HepG2 (cell line): Measurements from ENCODE around the gene CDCA5. TPM values are rescaled to one million over a fixed set of nuclear protein-coding genes. Genes with fewer than 3 reads are reported as not detected.

Experiments
- ARNT ChIP-seq: fragments of 450-650 bp; IDR thresholded peaks from 2 replicates; pipeline ENCODE4 v1.6.1; 2017
- ARNT2 ChIP-seq: sonication (generic); formaldehyde crosslinking; IDR thresholded peaks from 2 replicates; pipeline ENCODE4 v1.8.0; 2022; ENCODE audit warnings: mild to moderate bottlenecking, low read depth, missing genetic modification reagents, moderate library complexity
- ASH2L ChIP-seq: fragments of 300-600, 200-600 bp; sonication (generic); IDR thresholded peaks from 2 replicates; pipeline ENCODE4 v1.7.0; 2017; ENCODE audit warnings: low read depth, mild to moderate bottlenecking, moderate library complexity, mixed read lengths, low read length; ENCODE audit not compliant: insufficient read length
- BORCS8-MEF2B ChIP-seq: sonication (generic); formaldehyde crosslinking; IDR thresholded peaks from 2 replicates; pipeline ENCODE4 v1.8.0; 2022; ENCODE audit warnings: mild to moderate bottlenecking, missing genetic modification reagents
- CAMTA2 ChIP-seq: sonication (generic); formaldehyde crosslinking; IDR thresholded peaks from 2 replicates; pipeline ENCODE4 v1.4.0; 2020; ENCODE audit warnings: mild to moderate bottlenecking, missing genetic modification reagents, borderline replicate concordance
- GLI4 ChIP-seq: sonication (generic); formaldehyde crosslinking; IDR thresholded peaks from 2 replicates; pipeline ENCODE4 v1.5.1; 2020; ENCODE audit warnings: missing genetic modification reagents, mild to moderate bottlenecking, moderate library complexity, borderline replicate concordance
- HMG20B ChIP-seq: conservative IDR thresholded peaks from 2 replicates; pipeline ENCODE4 v1.6.1; 2016; ENCODE audit warnings: missing genetic modification reagents, missing compliant biosample characterization
- JUND ChIP-seq: sonication (generic); formaldehyde crosslinking; IDR thresholded peaks from 2 replicates; pipeline ENCODE4 v1.8.0; 2022; ENCODE audit warnings: mild to moderate bottlenecking, missing genetic modification reagents
- LCORL ChIP-seq, 2 experiments: fragments of 450-650 bp in 1 of 2; sonication (generic) in 1 of 2; formaldehyde crosslinking in 1 of 2; IDR thresholded peaks; 2 replicates each; pipeline versions ENCODE4 v1.5.0 to v1.6.1; 2017 to 2020; ENCODE audit warnings: antibody characterized with exemption in 1 of 2, missing genetic modification reagents in 1 of 2
- STAT5B ChIP-seq: sonication (generic); formaldehyde crosslinking; IDR thresholded peaks from 2 replicates; pipeline ENCODE4 v1.4.0; 2020; ENCODE audit warnings: missing genetic modification reagents
- ZNF3 ChIP-seq: IDR thresholded peaks from 2 replicates; pipeline ENCODE4 v1.7.0; 2017; ENCODE audit warnings: inconsistent platforms
- ZNF34 ChIP-seq: sonication (generic); formaldehyde crosslinking; IDR thresholded peaks from 2 replicates; pipeline ENCODE4 v1.4.0; 2020; ENCODE audit warnings: mild to moderate bottlenecking, missing genetic modification reagents, borderline replicate concordance
- ZNF383 ChIP-seq: sonication (generic); formaldehyde crosslinking; IDR thresholded peaks from 2 replicates; pipeline ENCODE4 v1.4.0; 2020; ENCODE audit warnings: missing genetic modification reagents, mild to moderate bottlenecking, borderline replicate concordance
- ZNF674 ChIP-seq: sonication (generic); formaldehyde crosslinking; IDR thresholded peaks from 2 replicates; pipeline ENCODE4 v1.5.0; 2020; ENCODE audit warnings: low read depth, mild to moderate bottlenecking, missing genetic modification reagents
- ZSCAN5A ChIP-seq: sonication (generic); formaldehyde crosslinking; IDR thresholded peaks from 2 replicates; pipeline ENCODE4 v1.8.0; 2022; ENCODE audit warnings: mild to moderate bottlenecking, missing genetic modification reagents, borderline replicate concordance
- polyA plus RNA-seq, 8 experiments: library from polyadenylated mRNA; depleted of rRNA in 3 of 8; stranded (reverse) in 7 of 8; unstranded in 1 of 8; fragments of >200 nt; fragmentation: Illumina TruSeq in 4 of 8; extraction: Trizol in 4 of 8; gene quantifications; 2 replicates each; pipeline versions ENCODE4 v1.2.1 to v1.2.3, GENCODE V29; 2011 to 2016; ENCODE audit warnings: low read depth in 4 of 8, missing spikeins in 1 of 8, mixed read lengths in 1 of 8; ENCODE audit not compliant: insufficient read depth in 1 of 8
- total RNA-seq, 5 experiments: library from RNA; depleted of rRNA; stranded (reverse); fragments of >200 nt; fragmentation: Illumina TruSeq; extraction: Trizol; gene quantifications; 2 replicates each; pipeline ENCODE4 v1.2.3, GENCODE V29; 2016; ENCODE audit warnings: low read depth in 1 of 5
- TF ChIP-seq, protein P1 (sequence below): sonication (generic); formaldehyde crosslinking; IDR thresholded peaks from 2 replicates; pipeline ENCODE4 v1.8.0; 2022; ENCODE audit warnings: low read depth, missing genetic modification reagents
- TF ChIP-seq, protein P2 (sequence below): sonication (generic); formaldehyde crosslinking; IDR thresholded peaks from 2 replicates; pipeline ENCODE4 v1.4.0; 2020; ENCODE audit warnings: mild to moderate bottlenecking, missing genetic modification reagents
- TF ChIP-seq, protein P3 (sequence below): sonication (generic); formaldehyde crosslinking; IDR thresholded peaks from 2 replicates; pipeline ENCODE4 v1.5.0; 2020; ENCODE audit warnings: mild to moderate bottlenecking, missing genetic modification reagents, borderline replicate concordance

The CDCA5 gene
- total and polyA plus RNA-seq, 2 of the 13 experiments (the other 11 are each of a cell fraction or from before 2014, with no cell fraction given) = 13.5 to 50.6 TPM

GRCh38 chr11:65112546-65113360, 28.9 kb upstream of the CDCA5 start (continued):
- TF ChIP-seq, protein P1, sequence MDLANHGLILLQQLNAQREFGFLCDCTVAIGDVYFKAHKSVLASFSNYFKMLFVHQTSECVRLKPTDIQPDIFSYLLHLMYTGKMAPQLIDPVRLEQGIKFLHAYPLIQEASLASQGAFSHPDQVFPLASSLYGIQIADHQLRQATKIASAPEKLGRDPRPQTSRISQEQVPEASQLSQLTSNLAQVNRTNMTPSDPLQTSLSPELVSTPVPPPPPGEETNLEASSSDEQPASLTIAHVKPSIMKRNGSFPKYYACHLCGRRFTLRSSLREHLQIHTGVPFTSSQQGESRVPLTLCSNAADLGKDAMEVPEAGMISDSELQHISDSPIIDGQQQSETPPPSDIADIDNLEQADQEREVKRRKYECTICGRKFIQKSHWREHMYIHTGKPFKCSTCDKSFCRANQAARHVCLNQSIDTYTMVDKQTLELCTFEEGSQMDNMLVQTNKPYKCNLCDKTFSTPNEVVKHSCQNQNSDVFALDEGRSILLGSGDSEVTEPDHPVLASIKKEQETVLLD (CRISPR knock-in tag) = no peak
- TF ChIP-seq JUND (CRISPR knock-in tag) (no peak), ZNF674 (no peak), HMG20B (CRISPR knock-in tag) (no peak), BORCS8-MEF2B (CRISPR knock-in tag) (no peak), ARNT (no peak), CAMTA2 (CRISPR knock-in tag) (0 out of 2 replicates have a peak, but pooled peaks have one; percentile 21), ARNT2 (CRISPR knock-in tag) (peak; percentile 26; the same call in 1 of the 2 replicates), ZNF383 (CRISPR knock-in tag) (no peak), ASH2L (no peak), STAT5B (CRISPR knock-in tag) (no peak), LCORL (IDR thresholded peaks at IDR 0.05) (no peak), LCORL (CRISPR knock-in tag; IDR thresholded peaks at IDR 0.05) (peak; percentile 52; the same call in 1 of the 2 replicates), ZSCAN5A (CRISPR knock-in tag) (no peak), GLI4 (no peak), ZNF3 (CRISPR knock-in tag) (no peak), ZNF34 (CRISPR knock-in tag) (no peak)
- TF ChIP-seq, protein P2, sequence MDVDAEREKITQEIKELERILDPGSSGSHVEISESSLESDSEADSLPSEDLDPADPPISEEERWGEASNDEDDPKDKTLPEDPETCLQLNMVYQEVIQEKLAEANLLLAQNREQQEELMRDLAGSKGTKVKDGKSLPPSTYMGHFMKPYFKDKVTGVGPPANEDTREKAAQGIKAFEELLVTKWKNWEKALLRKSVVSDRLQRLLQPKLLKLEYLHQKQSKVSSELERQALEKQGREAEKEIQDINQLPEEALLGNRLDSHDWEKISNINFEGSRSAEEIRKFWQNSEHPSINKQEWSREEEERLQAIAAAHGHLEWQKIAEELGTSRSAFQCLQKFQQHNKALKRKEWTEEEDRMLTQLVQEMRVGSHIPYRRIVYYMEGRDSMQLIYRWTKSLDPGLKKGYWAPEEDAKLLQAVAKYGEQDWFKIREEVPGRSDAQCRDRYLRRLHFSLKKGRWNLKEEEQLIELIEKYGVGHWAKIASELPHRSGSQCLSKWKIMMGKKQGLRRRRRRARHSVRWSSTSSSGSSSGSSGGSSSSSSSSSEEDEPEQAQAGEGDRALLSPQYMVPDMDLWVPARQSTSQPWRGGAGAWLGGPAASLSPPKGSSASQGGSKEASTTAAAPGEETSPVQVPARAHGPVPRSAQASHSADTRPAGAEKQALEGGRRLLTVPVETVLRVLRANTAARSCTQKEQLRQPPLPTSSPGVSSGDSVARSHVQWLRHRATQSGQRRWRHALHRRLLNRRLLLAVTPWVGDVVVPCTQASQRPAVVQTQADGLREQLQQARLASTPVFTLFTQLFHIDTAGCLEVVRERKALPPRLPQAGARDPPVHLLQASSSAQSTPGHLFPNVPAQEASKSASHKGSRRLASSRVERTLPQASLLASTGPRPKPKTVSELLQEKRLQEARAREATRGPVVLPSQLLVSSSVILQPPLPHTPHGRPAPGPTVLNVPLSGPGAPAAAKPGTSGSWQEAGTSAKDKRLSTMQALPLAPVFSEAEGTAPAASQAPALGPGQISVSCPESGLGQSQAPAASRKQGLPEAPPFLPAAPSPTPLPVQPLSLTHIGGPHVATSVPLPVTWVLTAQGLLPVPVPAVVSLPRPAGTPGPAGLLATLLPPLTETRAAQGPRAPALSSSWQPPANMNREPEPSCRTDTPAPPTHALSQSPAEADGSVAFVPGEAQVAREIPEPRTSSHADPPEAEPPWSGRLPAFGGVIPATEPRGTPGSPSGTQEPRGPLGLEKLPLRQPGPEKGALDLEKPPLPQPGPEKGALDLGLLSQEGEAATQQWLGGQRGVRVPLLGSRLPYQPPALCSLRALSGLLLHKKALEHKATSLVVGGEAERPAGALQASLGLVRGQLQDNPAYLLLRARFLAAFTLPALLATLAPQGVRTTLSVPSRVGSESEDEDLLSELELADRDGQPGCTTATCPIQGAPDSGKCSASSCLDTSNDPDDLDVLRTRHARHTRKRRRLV (CRISPR knock-in tag) = no peak
- TF ChIP-seq, protein P3, sequence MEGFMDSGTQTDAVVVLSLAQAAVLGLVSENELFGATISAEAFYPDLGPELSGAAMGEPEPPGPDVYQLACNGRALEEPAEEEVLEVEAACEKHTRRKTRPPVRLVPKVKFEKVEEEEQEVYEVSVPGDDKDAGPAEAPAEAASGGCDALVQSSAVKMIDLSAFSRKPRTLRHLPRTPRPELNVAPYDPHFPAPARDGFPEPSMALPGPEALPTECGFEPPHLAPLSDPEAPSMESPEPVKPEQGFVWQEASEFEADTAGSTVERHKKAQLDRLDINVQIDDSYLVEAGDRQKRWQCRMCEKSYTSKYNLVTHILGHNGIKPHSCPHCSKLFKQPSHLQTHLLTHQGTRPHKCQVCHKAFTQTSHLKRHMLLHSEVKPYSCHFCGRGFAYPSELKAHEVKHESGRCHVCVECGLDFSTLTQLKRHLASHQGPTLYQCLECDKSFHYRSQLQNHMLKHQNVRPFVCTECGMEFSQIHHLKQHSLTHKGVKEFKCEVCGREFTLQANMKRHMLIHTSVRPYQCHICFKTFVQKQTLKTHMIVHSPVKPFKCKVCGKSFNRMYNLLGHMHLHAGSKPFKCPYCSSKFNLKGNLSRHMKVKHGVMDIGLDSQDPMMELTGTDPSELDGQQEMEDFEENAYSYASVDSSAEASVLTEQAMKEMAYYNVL (CRISPR knock-in tag) = no peak
